ENCODE data around the gene ZNRF1.

The ZNRF1 gene

DNA sequence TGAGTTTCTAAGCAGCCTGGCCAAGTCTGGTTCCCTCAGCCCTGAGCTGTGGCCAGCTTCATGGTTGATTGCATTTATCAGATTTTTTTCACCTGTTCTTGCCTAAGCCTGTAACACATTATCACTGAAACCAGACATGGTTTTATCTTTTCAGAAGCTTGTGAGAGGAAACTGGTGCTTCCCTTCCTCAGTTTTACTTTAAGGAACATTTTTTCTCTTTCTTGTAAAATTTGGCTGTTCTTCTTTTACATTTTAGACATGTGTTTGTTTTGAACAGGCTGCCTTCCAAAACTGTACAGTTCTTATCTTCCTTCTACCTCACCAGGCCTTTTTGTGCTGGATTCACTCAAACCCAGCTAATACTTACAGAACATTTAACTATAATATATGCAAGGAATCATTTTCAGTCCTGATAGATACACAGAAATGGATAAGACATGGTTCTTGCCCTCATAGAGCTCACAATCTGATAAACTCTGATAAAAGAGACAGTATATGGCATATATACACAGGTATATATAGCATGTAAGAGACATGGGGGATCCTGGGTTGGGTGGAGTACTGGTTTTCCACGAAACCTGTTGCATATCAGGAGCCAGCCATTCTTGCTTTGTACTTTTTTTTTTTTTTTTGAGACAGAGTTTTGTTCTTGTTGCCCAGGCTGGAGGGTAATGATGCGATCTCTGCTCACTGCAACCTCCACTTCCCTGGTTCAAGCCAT lies 44.5 kb downstream of the ZNRF1 start:
- ATAC-seq (replicated peaks): no peak
- H3K27me3 Mint-ChIP-seq: no peaks in the 10 kb centered on the region

DNA sequence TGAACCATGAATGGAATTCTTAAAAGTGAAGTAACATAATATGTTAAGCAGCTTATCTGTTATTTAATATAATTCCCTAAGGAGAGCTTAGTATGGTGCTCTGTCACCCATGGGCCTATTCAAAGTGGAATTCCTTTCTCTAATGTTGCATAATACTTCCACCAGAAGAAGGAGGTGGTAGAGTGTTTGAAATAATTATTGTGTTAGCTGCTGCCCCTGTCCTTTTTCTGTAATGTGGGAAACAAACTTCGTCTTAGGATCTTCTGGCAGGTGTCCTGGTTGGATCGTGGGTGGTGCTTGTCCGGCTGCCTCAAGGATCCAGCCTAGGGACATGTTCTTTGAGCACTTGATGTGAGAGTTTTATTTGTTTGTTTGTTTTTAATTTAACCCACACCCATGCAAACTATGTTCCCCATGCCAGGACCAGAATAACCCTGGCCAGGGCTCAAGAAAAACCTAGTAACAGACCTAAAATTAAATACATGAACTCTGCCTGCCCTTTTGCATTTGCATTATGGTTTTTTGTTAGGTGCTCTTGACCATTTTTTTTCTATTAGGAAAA lies 46.1 kb downstream of the ZNRF1 start:
- Mint-ChIP-seq H3K27ac (no peak overlapping the region), H3K4me3 (no peak overlapping the region), H3K36me3 (ENCODE audit: insufficient read depth) (no peaks in the 10 kb centered on the region), H3K4me1 (ENCODE audit: low read depth in 2 of 2) (no peaks in the 10 kb centered on the region), H3K9me3 (no peaks in the 10 kb centered on the region), H3K27me3 (no peaks in the 10 kb centered on the region)
- no peak for DNase-seq
- no peak for ATAC-seq (replicated peaks)

More for the DNA sequence above, 44.5 kb downstream of the ZNRF1 start:
- Mint-ChIP-seq H3K36me3 (ENCODE audit: insufficient read depth) (no peaks in the 10 kb centered on the region), H3K4me1 (ENCODE audit: low read depth in 2 of 2) (no peaks in the 10 kb centered on the region), H3K9me3 (no peaks in the 10 kb centered on the region), H3K27ac (peak overlapping the region in 1 of 2 donors; percentile 52), H3K4me3 (no peak overlapping the region)
- DNase-seq: no peak

DNA sequence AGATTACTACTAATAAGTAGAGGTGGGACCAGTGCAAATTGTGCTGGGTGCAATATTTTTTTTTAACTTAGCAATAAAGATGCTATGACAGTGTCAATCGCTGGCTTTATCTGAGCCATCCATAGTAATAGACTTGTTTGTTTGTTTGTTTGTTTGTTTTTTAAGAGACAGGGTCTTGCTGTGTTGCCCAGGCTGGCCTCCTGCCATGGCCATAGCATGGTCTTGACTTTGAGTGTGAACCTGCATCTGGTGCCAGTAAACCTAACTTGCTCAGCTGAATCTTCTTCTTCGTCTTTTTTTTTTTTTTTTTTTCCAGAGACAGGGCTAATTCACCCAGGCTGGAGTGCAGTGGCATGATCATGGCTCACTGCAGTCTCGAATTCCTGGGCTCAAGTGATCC lies 46.6 kb downstream of the ZNRF1 start:
- Mint-ChIP-seq H3K4me3 (no peak overlapping the region), H3K27ac (no peak overlapping the region), H3K4me1 (ENCODE audit: low read depth in 2 of 2) (no peaks in the 10 kb centered on the region), H3K27me3 (no peaks in the 10 kb centered on the region), H3K36me3 (ENCODE audit: insufficient read depth) (no peaks in the 10 kb centered on the region), H3K9me3 (no peaks in the 10 kb centered on the region)
- ATAC-seq (replicated peaks) (no peak), DNase-seq (no peak)

DNA sequence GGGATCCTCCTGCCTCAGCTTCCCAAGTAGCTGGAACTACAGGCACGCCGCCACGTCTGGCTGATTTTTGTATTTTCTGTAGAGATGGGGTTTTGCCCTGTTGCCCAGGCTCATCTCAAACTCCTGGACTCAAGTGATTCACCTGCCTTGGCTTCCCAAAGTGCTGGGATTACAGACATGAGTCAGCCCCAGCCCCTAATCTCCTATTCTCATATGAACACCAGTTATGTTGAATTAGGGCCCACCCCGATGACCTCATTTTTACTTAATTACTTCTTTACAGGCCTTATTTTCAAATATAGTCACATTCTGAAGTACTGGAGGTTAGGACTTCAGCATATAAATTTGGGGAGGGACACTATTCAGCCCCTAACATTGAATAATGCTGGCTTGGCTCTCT lies 49.2 kb downstream of the ZNRF1 start:
- Mint-ChIP-seq H3K27ac (no peak overlapping the region), H3K9me3 (no peaks in the 10 kb centered on the region), H3K27me3 (no peaks in the 10 kb centered on the region), H3K4me3 (no peak overlapping the region), H3K36me3 (ENCODE audit: insufficient read depth) (no peaks in the 10 kb centered on the region), H3K4me1 (ENCODE audit: low read depth in 2 of 2) (no peaks in the 10 kb centered on the region)
- no peak for DNase-seq
- ATAC-seq (replicated peaks): no peak

DNA sequence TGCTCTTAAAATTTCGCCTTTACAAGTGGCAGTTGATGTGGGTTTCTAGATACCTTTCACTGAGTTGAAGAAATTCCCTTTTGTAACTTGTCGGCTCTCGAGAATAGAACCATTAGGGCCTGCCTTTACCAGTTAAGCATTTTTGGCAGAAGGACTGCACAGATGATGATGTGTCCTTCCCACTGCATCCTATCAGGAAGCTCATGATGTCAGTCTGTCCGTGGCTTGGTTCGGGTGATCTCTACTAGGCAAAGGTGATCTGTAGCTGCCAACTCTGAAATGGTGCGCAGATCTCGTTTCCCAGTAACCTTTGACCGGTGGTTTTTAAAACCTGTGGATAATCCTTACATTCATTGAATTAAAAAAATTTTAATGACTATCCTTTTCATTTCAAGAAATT lies 49.7 kb downstream of the ZNRF1 start:
- H3K9me3 Mint-ChIP-seq: no peaks in the 10 kb centered on the region
- H3K27me3 Mint-ChIP-seq: no peaks in the 10 kb centered on the region
- DNase-seq (no peak), ATAC-seq (replicated peaks) (no peak)
- no peak overlapping the region for H3K4me3 Mint-ChIP-seq
- H3K36me3 Mint-ChIP-seq (ENCODE audit: insufficient read depth): no peaks in the 10 kb centered on the region
- no peaks in the 10 kb centered on the region for H3K4me1 Mint-ChIP-seq (ENCODE audit: low read depth in 2 of 2)
- H3K27ac Mint-ChIP-seq: no peak overlapping the region

DNA sequence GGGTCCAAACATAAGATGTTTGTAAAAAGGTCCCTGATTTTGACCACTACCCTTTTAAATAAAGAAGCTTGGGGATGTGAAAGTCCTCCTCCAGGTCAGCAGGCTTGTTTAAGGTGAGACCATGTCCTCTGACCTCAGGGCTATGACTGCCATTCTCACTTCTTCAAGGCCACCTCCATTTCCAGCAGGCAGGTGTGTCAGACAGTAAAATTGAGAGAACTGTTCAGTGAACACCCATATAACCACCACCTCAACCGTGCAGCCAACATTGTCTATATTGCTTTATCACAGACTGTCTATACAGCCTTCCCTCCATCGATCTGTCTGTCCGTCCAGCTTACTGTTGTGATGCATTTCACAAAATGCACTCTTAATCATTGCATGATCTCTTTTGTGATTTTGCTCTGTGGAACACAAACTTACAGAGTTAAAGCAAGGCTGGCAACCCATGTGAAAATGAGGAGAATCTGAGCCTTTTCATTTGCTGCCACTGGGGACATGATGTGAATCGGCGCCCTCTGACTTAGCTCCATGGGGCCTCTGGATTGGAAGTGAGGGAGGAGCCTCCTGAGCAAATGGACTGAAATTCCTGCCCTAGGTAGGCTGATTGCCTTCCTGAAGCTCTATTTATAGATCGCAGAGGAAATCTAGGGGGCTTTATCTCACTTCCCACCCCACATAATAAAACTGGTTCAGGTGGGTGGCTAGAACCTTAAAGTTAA lies 53.8 kb downstream of the ZNRF1 start:
- no peaks in the 10 kb centered on the region for H3K9me3 Mint-ChIP-seq
- H3K36me3 Mint-ChIP-seq (ENCODE audit: insufficient read depth): no peaks in the 10 kb centered on the region
- H3K27ac Mint-ChIP-seq: peak overlapping the region in 1 of 2 donors; percentile 77
- peaks cover 0 to 2% of the 10 kb centered on the region in 2 donors for H3K4me1 Mint-ChIP-seq (ENCODE audit: low read depth in 2 of 2)
- H3K27me3 Mint-ChIP-seq: no peaks in the 10 kb centered on the region
- H3K4me3 Mint-ChIP-seq: no peak overlapping the region
- ATAC-seq (replicated peaks): no peak
- DNase-seq: no peak

DNA sequence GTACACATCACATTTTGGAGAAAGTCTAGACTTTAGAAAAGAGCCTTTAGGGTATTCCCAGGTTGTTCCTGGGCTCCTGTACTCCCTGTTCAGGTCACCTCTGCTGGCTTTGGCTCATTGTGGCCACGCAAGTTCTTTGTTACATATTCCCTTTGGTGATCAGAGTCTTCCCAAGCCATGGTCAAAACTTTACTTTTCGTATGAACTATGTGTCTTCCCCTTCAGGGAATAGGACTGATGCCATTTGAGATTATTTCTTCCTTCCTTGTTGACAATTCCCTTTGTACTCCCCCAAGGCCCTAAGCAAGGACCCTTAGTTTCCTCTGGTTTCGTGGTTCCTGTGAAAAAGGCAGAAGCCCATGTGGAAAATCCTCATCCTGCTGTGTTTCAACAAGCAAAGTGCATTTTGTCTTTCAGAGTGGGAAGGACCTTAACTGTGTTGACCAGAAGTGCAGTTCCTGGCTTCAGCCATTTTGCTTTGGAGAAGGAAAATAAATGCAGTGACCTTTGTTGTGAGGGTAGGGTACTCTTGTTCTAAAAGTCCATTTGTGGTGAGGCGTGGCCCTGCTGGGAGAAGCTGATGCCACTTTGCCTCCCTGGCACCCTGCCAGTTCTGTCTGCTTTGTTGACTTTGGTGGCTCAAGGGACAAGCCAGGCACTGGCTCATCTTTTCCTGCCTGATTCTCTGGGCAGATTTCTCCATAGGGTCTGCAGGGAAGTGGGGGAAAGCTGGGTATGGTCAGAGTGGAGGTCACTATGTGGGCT lies 55.1 kb downstream of the ZNRF1 start:
- H3K4me3 Mint-ChIP-seq: no peak overlapping the region
- DNase-seq (no peak), ATAC-seq (replicated peaks) (no peak)
- no peaks in the 10 kb centered on the region for H3K36me3 Mint-ChIP-seq (ENCODE audit: insufficient read depth)
- peaks cover 0 to 2% of the 10 kb centered on the region in 2 donors for H3K4me1 Mint-ChIP-seq (ENCODE audit: low read depth in 2 of 2)
- no peaks in the 10 kb centered on the region for H3K9me3 Mint-ChIP-seq
- H3K27ac Mint-ChIP-seq: peak overlapping the region in 1 of 2 donors; percentile 52
- H3K27me3 Mint-ChIP-seq: no peaks in the 10 kb centered on the region

DNA sequence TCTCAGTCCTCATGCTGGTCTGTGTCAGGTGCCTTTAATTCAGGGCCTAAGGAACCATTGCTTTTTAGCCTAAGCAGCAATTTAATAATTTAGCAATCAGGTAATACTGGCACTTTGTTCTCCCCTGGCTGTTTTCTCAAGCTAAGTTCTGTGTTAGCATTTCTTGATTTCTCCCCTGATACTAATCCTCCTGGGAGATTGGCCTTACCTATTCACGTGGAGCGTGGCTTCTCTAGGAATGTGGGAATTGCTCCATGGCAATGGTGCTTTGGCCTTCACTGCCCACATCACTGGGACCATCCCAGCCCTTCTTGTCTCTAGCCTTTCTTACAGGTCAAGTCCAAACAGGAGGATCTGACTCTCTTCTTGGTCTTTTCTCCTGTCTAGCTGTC lies 55.7 kb downstream of the ZNRF1 start:
- DNase-seq (no peak), ATAC-seq (replicated peaks) (no peak)
- Mint-ChIP-seq H3K27me3 (no peaks in the 10 kb centered on the region), H3K9me3 (no peaks in the 10 kb centered on the region), H3K4me1 (ENCODE audit: low read depth in 2 of 2) (peaks cover 0 to 2% of the 10 kb centered on the region in 2 donors), H3K36me3 (ENCODE audit: insufficient read depth) (no peaks in the 10 kb centered on the region), H3K27ac (peak overlapping the region in 1 of 2 donors; percentile 52), H3K4me3 (no peak overlapping the region)

DNA sequence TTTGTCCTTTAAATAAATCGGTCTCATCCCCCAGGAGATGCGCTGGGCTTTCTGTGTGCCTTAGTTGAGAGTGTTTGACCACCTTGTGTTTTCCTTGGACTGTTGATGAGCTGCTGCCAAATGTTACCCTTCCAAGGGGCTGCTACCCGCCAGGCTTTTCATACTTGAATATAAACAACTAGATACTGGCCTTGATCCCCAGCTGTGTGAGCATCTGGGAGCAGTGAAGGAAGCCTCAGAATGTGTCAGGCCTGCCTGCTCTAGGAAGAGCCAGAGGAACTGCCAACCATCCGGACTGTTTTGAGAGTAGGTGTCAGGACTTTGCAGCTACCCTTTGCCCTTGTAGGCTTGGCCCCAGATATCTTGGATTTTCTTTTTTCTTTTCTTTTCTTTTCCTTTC lies 60.0 kb downstream of the ZNRF1 start:
- Mint-ChIP-seq H3K27me3 (no peaks in the 10 kb centered on the region), H3K4me3 (no peak overlapping the region), H3K4me1 (ENCODE audit: low read depth in 2 of 2) (peaks cover 0 to 2% of the 10 kb centered on the region in 2 donors), H3K27ac (no peak overlapping the region), H3K9me3 (no peaks in the 10 kb centered on the region), H3K36me3 (ENCODE audit: insufficient read depth) (peaks cover 2% of the 10 kb centered on the region)
- DNase-seq: no peak
- ATAC-seq (replicated peaks): no peak

DNA sequence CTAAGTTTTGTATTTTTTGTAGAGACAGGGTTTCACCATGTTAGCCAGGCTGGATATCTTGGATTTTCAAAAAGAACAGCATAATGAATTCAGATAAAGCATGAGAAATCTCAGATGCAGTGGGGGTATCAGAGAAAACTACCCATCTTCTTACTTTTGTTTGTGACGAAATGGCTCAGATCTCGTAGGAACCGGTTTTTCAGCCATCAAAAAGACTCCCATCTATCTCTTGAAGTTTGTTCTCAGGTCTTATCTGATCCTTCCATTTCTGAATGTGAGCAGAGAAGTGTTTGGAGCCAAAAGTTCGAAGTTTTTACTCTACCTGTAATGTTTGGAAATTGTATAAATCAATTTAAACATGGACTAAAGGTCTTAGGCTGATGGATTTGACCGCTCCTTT lies 60.6 kb downstream of the ZNRF1 start:
- H3K4me1 Mint-ChIP-seq (ENCODE audit: low read depth in 2 of 2): peaks cover 2% of the 10 kb centered on the region in 2 donors
- peaks cover 4% of the 10 kb centered on the region for H3K36me3 Mint-ChIP-seq (ENCODE audit: insufficient read depth)
- no peaks in the 10 kb centered on the region for H3K9me3 Mint-ChIP-seq
- no peak for DNase-seq
- ATAC-seq (replicated peaks): no peak
- H3K4me3 Mint-ChIP-seq: no peak overlapping the region
- H3K27ac Mint-ChIP-seq: peak overlapping the region in 1 of 2 donors; percentile 31
- H3K27me3 Mint-ChIP-seq: no peaks in the 10 kb centered on the region

DNA sequence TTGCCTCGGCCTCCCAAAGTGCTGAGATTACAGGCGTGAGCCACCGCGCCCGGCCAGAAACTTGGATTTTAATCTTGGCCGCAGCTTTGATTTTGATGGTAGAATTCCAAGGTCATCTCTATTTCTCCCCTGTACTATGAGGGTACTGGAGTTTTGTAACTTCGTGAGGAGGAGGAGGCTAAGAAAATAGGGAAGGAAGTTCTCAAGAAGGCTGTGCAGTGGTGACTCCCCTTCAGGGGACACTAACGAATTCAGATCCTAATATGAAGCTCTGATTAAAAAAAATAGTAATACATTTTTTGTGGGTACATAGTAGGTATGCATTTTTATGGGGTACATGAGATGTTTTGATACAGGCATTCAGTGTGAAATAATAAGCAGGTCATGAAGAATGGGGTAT lies 61.9 kb downstream of the ZNRF1 start:
- peaks cover 0 to 4% of the 10 kb centered on the region in 2 donors for H3K27me3 Mint-ChIP-seq
- ATAC-seq (replicated peaks): no peak
- H3K27ac Mint-ChIP-seq: no peak overlapping the region
- H3K4me1 Mint-ChIP-seq (ENCODE audit: low read depth in 2 of 2): peaks cover 11 to 15% of the 10 kb centered on the region in 2 donors
- no peak for DNase-seq
- peaks cover 7% of the 10 kb centered on the region for H3K36me3 Mint-ChIP-seq (ENCODE audit: insufficient read depth)
- H3K9me3 Mint-ChIP-seq: no peaks in the 10 kb centered on the region
- no peak overlapping the region for H3K4me3 Mint-ChIP-seq

DNA sequence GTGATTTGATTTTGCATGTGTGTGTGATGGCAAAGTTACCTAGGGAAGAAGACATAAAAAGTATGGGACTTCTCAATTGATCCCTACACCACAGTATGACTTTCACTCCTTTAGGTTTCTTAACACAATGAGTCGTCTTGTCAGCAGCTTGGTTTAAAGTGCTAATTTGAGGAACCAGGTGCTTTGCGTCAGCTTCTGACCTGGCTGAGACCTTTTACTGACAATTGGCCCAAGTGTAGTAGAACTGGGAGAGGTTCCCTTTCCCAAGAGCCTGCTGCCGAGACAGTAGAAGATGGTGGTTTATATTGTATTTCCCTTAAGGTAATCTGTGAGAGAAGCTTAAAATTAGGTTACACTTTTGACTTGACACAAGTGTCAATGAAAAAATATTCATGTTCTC lies 62.8 kb downstream of the ZNRF1 start:
- Mint-ChIP-seq H3K36me3 (ENCODE audit: insufficient read depth) (peaks cover 7% of the 10 kb centered on the region), H3K27ac (no peak overlapping the region), H3K9me3 (no peaks in the 10 kb centered on the region), H3K27me3 (peaks cover 0 to 5% of the 10 kb centered on the region in 2 donors), H3K4me3 (no peak overlapping the region), H3K4me1 (ENCODE audit: low read depth in 2 of 2) (peaks cover 12 to 15% of the 10 kb centered on the region in 2 donors)
- DNase-seq (no peak), ATAC-seq (replicated peaks) (no peak)

DNA sequence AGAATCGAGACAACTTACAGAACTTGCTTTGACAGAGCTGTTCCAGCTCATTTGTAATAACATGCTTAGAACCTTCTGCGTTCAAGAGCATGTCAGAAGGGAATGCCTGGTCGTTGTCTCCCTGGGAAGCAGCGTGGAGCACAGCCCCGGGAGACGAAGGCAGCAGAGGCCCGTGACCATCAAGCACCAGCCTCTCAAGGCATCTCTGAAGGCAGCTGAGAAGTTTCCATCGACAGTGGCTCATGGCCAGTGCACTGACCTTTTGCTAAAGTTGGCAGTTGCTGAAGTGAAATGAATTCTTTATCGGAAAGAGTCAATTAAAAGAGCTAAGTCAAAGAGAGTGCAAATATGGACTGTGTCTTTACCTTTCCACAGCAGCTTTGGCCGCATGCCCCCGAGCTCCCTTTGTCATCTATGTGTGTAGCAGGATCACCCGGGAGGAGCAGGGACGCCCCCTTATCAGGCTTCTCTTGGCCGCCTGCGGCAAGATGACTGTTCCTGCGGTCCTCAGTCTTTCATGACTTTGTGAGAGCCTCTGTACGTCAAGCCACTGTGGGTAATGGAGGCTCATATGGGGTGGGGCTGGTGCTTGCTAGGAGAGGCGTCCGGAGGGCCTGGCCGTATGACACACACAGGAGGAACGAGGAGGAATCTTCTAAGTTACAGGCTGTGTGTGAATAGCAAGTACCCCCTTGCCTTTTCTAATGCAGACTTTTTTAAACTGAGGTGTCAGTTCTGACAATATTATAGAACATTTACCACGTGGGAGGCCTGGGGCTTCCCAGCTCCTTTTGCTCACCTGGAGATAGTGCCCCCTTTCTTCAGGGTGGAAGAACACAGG lies 63.5 kb downstream of the ZNRF1 start:
- Mint-ChIP-seq H3K4me3 (no peak overlapping the region), H3K27ac (no peak overlapping the region), H3K36me3 (ENCODE audit: insufficient read depth) (peaks cover 7% of the 10 kb centered on the region), H3K27me3 (peaks cover 0 to 5% of the 10 kb centered on the region in 2 donors), H3K9me3 (no peaks in the 10 kb centered on the region), H3K4me1 (ENCODE audit: low read depth in 2 of 2) (peaks cover 12 to 15% of the 10 kb centered on the region in 2 donors)
- no peak for DNase-seq
- ATAC-seq (replicated peaks): no peak
